ENCODE data around the gene KRT17.
A peak's percentile ranks its signal among the peaks of the same experiment; 100 is the strongest.

Gene KRT17

GRCh38 chr17:41624208-41625101 lies at the start of gene KRT17:
Gene KRT17 (minus strand): TSS chr17:41624575. CDS start chr17:41624509, 66 bp downstream.
- DNase-seq (ENCODE audit: low read depth in 2 of 2, low spot score in 1 of 2), result no peak

GRCh38 chr17:41672153-41672552 lies 47.8 kb upstream of the KRT17 start:
- no peak for DNase-seq (ENCODE audit: low read depth in 2 of 2, low spot score in 1 of 2)

- DNase-seq (ENCODE audit: low read depth in 2 of 2, low spot score in 1 of 2), result no peak
Measured at GRCh38 chr17:41667280-41668041, 43.1 kb upstream of the KRT17 start.

GRCh38 chr17:41666708-41667279 lies 42.4 kb upstream of the KRT17 start:
- DNase-seq (ENCODE audit: low read depth in 2 of 2, low spot score in 1 of 2), result peak; percentile 70 to 82

GRCh38 chr17:41666237-41666641 lies 41.9 kb upstream of the KRT17 start:
- DNase-seq (ENCODE audit: low read depth in 2 of 2, low spot score in 1 of 2), result peak; percentile 33 to 40

GRCh38 chr17:41665566-41666236 lies 41.3 kb upstream of the KRT17 start:
- DNase-seq (ENCODE audit: low read depth in 2 of 2, low spot score in 1 of 2), result peak; percentile 69 to 72

- no peak for DNase-seq (ENCODE audit: low read depth in 2 of 2, low spot score in 1 of 2)
Measured at GRCh38 chr17:41664587-41665565, 40.5 kb upstream of the KRT17 start.

GRCh38 chr17:41664172-41664457 lies 39.7 kb upstream of the KRT17 start:
- DNase-seq (ENCODE audit: low read depth in 2 of 2, low spot score in 1 of 2), result no peak

GRCh38 chr17:41663451-41664171 lies 39.2 kb upstream of the KRT17 start:
- DNase-seq (ENCODE audit: low read depth in 2 of 2, low spot score in 1 of 2), result no peak

GRCh38 chr17:41660221-41660711 lies 35.9 kb upstream of the KRT17 start:
- no peak for DNase-seq (ENCODE audit: low read depth in 2 of 2, low spot score in 1 of 2)

GRCh38 chr17:41659427-41660212 lies 35.2 kb upstream of the KRT17 start:
- no peak for DNase-seq (ENCODE audit: low read depth in 2 of 2, low spot score in 1 of 2)

- DNase-seq (ENCODE audit: low read depth in 2 of 2, low spot score in 1 of 2), result no peak
Measured at GRCh38 chr17:41658846-41659245, 34.5 kb upstream of the KRT17 start.

- DNase-seq (ENCODE audit: low read depth in 2 of 2, low spot score in 1 of 2), result no peak
Measured at GRCh38 chr17:41657936-41658335, 33.6 kb upstream of the KRT17 start.

- no peak for DNase-seq (ENCODE audit: low read depth in 2 of 2, low spot score in 1 of 2)
Measured at GRCh38 chr17:41657176-41657754, 32.9 kb upstream of the KRT17 start.

GRCh38 chr17:41656249-41657023 lies 32.1 kb upstream of the KRT17 start:
- no peak for DNase-seq (ENCODE audit: low read depth in 2 of 2, low spot score in 1 of 2)

GRCh38 chr17:41655611-41656111 lies 31.3 kb upstream of the KRT17 start:
- DNase-seq (ENCODE audit: low read depth in 2 of 2, low spot score in 1 of 2), result no peak
